Thyroid gland (tissue), 4 donors: ENCODE data around the gene INAVA.

Experiments
- POLR2A ChIP-seq, 2 donors: fragments of 450-650 bp; IDR thresholded peaks; one replicate each; pipeline ENCODE4 v1.6.1; 2017; ENCODE audit warnings: antibody characterized with exemption in 2 of 2, mild to moderate bottlenecking in 2 of 2, moderate library complexity in 1 of 2
- TF ChIP-seq, protein P1 (sequence below), 6 experiments: fragments of 200-600 bp in 3 of 6; fragments of 450-650 bp in 3 of 6; sonication (generic) in 3 of 6; IDR thresholded peaks; one replicate each; pipeline ENCODE4 v1.5.1; 2016 to 2019; ENCODE audit warnings: antibody characterized with exemption in 6 of 6, mild to moderate bottlenecking in 2 of 6, inconsistent platforms in 1 of 6, moderate library complexity in 1 of 6

DNA sequence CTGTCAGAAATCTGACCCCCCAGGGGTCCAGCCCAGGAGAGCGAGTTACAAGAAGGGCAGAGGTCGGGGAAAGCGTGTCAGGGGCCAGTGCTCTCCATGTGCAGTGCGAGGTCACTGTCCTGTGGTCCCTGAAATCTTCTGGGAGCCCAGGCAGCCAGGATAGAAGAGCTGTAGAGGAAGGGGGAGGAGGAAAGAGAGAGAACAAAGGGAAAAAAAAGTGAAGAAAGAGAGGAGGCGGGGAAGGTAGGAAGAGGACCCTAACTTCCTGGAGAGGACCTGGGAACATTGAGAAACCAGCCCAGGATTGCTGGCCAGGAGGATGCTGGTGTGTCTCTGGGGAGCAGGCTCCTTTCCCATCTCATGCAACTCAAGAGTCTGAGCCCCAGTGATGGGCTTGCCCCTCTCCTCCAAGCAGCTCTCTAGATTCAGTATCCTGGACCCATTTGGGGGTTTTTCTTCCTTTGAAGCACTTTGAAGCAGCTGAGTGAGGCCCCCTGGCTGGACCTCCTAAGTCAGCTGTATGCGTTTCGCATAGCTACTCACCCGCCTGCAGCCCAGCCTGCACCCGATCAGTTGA is 6.8 kb upstream of the INAVA start:
- TF ChIP-seq, protein P1, sequence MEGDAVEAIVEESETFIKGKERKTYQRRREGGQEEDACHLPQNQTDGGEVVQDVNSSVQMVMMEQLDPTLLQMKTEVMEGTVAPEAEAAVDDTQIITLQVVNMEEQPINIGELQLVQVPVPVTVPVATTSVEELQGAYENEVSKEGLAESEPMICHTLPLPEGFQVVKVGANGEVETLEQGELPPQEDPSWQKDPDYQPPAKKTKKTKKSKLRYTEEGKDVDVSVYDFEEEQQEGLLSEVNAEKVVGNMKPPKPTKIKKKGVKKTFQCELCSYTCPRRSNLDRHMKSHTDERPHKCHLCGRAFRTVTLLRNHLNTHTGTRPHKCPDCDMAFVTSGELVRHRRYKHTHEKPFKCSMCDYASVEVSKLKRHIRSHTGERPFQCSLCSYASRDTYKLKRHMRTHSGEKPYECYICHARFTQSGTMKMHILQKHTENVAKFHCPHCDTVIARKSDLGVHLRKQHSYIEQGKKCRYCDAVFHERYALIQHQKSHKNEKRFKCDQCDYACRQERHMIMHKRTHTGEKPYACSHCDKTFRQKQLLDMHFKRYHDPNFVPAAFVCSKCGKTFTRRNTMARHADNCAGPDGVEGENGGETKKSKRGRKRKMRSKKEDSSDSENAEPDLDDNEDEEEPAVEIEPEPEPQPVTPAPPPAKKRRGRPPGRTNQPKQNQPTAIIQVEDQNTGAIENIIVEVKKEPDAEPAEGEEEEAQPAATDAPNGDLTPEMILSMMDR (IDR thresholded peaks at IDR 0.05) = no peak
- no peak for TF ChIP-seq POLR2A (IDR thresholded peaks at IDR 0.05)
